ENCODE measurements around the gene C1QTNF1. TPM values are rescaled to one million over a fixed set of nuclear protein-coding genes. Genes with fewer than 3 reads are reported as not detected.
A peak's percentile ranks its signal among the peaks of the same experiment; 100 is the strongest.

The C1QTNF1 gene
- total and polyA plus RNA-seq, 9 of the 15 experiments (the other 6 are each of a cell fraction or from before 2014, with no cell fraction given), result 0.09 TPM; not detected in 8

GRCh38 chr17:79001190-79002020 is 22.6 kb upstream of the C1QTNF1 start:
- in situ Hi-C loops (cut with MboI) (no loop called here), intact Hi-C loops (cut with micrococcal nuclease) (no loop called here)
- POLR2A ChIA-PET, result interaction anchor here (0.7 to 1.4 kb wide), 2 partner anchors 10 to 73 kb away, joined by 3 to 4 read pairs; partner anchors contain the start of gene ENGASE
- no peak for FAIRE-seq
- no peak for ATAC-seq
- H3K27ac ChIP-seq (ENCODE audit: extremely low read depth, low read depth, low read length), result no peak overlapping the region
- peak overlapping the region in 1 of 2 experiments; percentile 4; a peak in 2 of 4 replicates for H3K9ac ChIP-seq (ENCODE audit: insufficient read depth in 1 of 2, low read depth in 2 of 2, low read length in 2 of 2)
- CTCF ChIA-PET (ENCODE audit: low intra/inter-chr PET ratio), result no interaction called here
- peaks cover 43% of the 10 kb centered on the region for H3K79me2 ChIP-seq (ENCODE audit: control insufficient read depth, insufficient read depth, low read length)
- H2AFZ ChIP-seq (ENCODE audit: low read depth, low read length), result no peak overlapping the region
- H3K4me3 ChIP-seq, result no peak overlapping the region
- no peak for DNase-seq (ENCODE audit: extremely low read depth in 1 of 4, low spot score in 3 of 4)
- H3K27me3 ChIP-seq (ENCODE audit: control insufficient read depth in 2 of 2, insufficient read depth in 2 of 2, low read length in 2 of 2), result no peaks in the 10 kb centered on the region
- peaks cover 0 to 5% of the 10 kb centered on the region in 2 experiments; a peak in 3 of 5 replicates for H3K4me1 ChIP-seq (replicated peaks in 1 of 2; ENCODE audit: control insufficient read depth in 2 of 2, insufficient read depth in 2 of 2, low read length in 2 of 2)
- peaks cover 22% of the 10 kb centered on the region for H4K20me1 ChIP-seq (replicated peaks; ENCODE audit: control insufficient read depth, insufficient read depth, low read length)
- H3K36me3 ChIP-seq (ENCODE audit: control insufficient read depth, insufficient read depth, low read length), result peaks cover 48% of the 10 kb centered on the region; the same call in 2 of the 3 replicates
- 87% methylated on average over 12 of the region's 19 CpGs for WGBS (ENCODE audit: insufficient coverage, low coverage, missing lambda C conversion rate)
- no peaks in the 10 kb centered on the region for H3K9me3 ChIP-seq (replicated peaks; ENCODE audit: control insufficient read depth, insufficient read depth, low read depth, low read length)
- BruUV-seq (replicated peaks), result no TSS peak
- H3K9me1 ChIP-seq (ENCODE audit: control insufficient read depth, insufficient read depth, low read length), result peaks cover 8% of the 10 kb centered on the region
- TF ChIP-seq BCLAF1 (IDR thresholded peaks at IDR 0.05; ENCODE audit: borderline replicate concordance in 1 of 2, control insufficient read depth in 1 of 2, low read depth in 2 of 2, low read length in 1 of 2) (no peak), HLTF (IDR thresholded peaks at IDR 0.05) (no peak), SMAD2 (IDR thresholded peaks at IDR 0.05; ENCODE audit: low read depth, low read length) (no peak), RBFOX2 (IDR thresholded peaks at IDR 0.05; ENCODE audit: low read depth, low read length) (peak; percentile 4; the same call in 1 of the 2 replicates)
- no peak overlapping the region for H3K4me2 ChIP-seq (ENCODE audit: insufficient read depth, low read length)

Measured in K562 (cell line).